RWPE1 (cell line): ENCODE results near the gene TH.
"Not testable (repeated sequence)": the region's sequence is repeated elsewhere in the genome, so short reads cannot be mapped to it uniquely, and the experiment has no call there.

Experiments
- CTCF ChIA-PET: fragments of 350-600 bp; sonication (Branson Sonifier 250); formaldehyde crosslinking; extraction: SDS; loops from one replicate; lab custom pipeline; 2021; lab: Yijun Ruan, JAX
- POLR2A ChIA-PET: fragments of 400-600 bp; formaldehyde crosslinking; extraction: SDS; loops from one replicate; lab custom pipeline; 2020; ENCODE audit warnings: antibody characterized with exemption; ENCODE audit not compliant: low non-redundant PET; lab: Yijun Ruan, JAX
- DNase-seq: peaks from one replicate; pipeline ENCODE4 v3.0.0; 2012; ENCODE audit warnings: low spot score
- H3K27ac ChIP-seq: fragments of 450-650 bp; 2 replicates; pipeline ENCODE4 v1.5.1; 2017
- TF ChIP-seq, protein P1 (sequence below): fragments of 450-650 bp; conservative IDR thresholded peaks from 2 replicates; pipeline ENCODE4 v1.5.1; 2017; ENCODE audit warnings: low read depth, mild to moderate bottlenecking

The TH gene

DNA sequence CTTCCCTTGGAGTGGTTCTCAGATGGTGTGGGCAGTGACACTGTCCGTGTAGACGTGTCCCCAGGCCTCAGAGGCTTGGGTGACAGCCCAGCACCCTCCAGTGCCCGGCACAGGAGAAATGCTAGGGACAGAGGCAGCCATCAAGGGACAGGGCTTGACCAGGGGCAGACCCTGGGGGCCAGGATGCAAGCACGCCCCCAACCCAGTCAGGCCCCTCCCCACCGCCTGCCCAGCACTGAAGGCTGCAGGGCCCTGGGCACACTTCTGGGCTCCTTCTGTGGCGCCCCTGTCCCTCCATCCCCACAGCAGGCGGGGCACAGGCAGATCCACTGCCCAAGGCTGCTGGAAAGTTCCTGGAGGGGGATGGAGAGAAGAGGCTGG is 43.5 kb downstream of the TH start:
- CTCF ChIA-PET, result interaction anchor here (0.7 kb wide), 1 partner anchor 174 kb away, joined by 5 read pairs; no protein-coding TSS in a partner anchor
- POLR2A ChIA-PET, result no interaction called here

DNA sequence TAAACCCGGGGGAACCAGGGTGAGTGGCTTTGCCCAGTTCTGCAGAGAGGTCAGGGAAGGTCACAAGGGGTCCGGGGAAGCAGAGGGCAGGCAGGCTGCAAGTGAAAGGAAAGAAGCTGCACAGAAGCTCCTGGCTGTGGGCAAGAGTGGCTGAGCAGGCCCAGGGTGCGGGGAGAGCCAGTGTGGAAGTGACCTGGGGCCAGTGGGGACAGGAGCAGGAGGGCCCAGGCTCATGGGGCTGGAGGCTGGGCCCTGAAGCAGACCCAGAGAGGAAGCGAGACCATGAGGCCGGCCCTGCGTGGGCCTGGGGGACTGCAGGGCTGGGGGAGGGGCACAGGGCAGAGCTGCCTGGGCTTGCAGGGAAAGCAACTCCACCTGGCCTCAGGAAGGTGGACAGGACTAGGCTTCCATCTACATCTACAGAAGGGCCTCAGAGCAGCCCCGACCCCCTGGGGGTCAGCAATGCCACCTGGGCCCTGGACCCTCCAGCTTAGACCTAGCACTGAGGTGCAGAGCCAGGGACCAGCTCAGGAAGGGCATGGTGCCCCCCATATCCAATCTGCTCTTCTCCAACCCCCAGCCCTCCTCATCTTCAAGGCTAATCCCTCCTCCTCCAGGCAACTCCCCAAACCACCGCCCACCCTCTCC is 44.0 kb downstream of the TH start:
- no peak for DNase-seq
- CTCF ChIA-PET, result interaction anchor here (0.6 kb wide), 1 partner anchor 910 kb away, joined by 3 read pairs; no protein-coding TSS in a partner anchor
- POLR2A ChIA-PET, result no interaction called here
- no peak overlapping the region for H3K27ac ChIP-seq
- TF ChIP-seq, protein P1, sequence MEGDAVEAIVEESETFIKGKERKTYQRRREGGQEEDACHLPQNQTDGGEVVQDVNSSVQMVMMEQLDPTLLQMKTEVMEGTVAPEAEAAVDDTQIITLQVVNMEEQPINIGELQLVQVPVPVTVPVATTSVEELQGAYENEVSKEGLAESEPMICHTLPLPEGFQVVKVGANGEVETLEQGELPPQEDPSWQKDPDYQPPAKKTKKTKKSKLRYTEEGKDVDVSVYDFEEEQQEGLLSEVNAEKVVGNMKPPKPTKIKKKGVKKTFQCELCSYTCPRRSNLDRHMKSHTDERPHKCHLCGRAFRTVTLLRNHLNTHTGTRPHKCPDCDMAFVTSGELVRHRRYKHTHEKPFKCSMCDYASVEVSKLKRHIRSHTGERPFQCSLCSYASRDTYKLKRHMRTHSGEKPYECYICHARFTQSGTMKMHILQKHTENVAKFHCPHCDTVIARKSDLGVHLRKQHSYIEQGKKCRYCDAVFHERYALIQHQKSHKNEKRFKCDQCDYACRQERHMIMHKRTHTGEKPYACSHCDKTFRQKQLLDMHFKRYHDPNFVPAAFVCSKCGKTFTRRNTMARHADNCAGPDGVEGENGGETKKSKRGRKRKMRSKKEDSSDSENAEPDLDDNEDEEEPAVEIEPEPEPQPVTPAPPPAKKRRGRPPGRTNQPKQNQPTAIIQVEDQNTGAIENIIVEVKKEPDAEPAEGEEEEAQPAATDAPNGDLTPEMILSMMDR, result no peak

More for the DNA sequence above, 43.5 kb downstream of the TH start:
- DNase-seq, result no peak
- H3K27ac ChIP-seq, result no peak overlapping the region
- TF ChIP-seq, protein P1, result no peak

DNA sequence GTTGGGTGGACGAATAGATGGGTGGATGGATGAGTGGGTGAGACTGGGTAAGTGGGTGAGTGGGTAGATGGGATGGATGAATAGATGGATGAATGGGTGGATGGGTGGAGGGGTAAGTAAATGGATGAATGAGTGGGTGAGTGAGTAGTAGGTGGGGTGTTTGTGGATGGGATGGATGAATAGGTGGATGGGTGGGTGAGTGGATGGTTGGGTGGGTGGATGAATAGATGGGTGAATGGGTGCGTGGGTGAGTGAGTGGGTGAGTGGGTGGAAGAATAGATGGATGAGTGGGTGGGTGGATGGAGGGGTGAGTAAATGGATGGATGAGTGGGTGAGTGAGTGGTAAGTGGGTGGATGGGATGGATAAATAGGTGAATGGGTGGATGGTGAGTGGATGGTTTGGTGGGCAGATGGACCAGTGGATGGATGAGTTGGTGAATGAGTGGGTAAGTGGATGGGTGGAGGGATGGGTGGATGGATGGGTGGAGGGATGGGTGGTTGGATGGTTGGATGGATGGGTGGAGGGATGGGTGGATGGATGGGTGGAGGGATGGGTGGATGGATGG is 45.0 kb downstream of the TH start:
- no peak for DNase-seq
- H3K27ac ChIP-seq, result no peak overlapping the region
- ChIA-PET POLR2A (no interaction called here), CTCF (no interaction called here)
- TF ChIP-seq, protein P1, result no peak

DNA sequence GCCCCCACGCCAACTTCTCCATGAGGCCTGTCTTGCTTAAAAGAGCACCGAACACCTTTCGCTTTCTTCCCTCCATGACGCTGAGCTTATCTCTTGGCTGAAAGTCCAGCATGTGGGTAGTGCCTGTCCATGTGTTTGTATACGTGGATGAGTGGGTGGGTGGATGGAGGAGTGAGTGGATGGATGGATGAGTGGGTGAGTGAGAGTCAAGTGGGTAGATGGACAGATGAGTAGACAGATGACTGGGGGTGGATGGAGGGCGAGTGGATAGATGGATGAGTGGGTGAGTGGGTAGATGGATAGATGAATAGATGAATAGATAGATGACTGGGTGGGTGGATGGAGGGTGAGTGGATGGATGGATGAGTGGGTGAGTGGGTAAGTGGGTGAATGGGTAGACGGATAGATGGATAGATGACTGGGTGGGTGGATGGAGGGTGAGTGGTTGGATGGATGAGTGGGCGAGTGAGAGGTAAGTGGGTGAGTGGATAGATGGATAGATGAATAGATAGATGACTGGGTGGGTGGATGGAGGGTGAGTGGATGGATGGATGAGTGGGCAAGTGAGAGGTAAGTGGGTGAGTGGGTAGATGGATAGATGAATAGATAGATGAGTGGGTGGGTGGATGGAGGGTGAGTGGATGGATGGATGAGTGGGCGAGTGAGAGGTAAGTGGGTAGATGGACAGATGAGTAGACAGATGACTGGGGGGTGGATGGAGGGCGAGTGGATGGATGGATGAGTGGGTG is 46.7 kb downstream of the TH start:
- DNase-seq, H3K27ac ChIP-seq, POLR2A ChIA-PET, CTCF ChIA-PET: not testable (repeated sequence)

DNA sequence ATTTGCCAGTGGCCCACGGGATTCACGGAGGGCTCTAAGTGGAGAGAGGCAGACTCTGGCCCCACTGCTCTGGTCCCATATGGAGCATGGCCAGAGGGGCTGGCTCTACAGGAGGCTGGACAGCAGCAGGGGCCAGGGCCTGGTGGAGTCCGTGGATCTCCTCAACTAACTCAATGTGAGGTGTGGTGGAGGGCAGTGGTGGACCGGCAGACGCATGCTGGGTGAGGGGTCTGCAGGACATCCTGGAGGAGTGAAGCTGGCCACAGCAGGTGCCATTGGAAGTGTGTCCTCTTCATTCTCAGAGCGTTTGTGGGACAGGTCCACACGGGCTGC is 48.0 kb downstream of the TH start:
- TF ChIP-seq, protein P1, result no peak
- POLR2A ChIA-PET, result no interaction called here
- no peak overlapping the region for H3K27ac ChIP-seq
- CTCF ChIA-PET, result interaction anchor here (0.6 kb wide), 1 partner anchor 24 kb away, joined by 3 read pairs; no protein-coding TSS in a partner anchor
- DNase-seq, result no peak

DNA sequence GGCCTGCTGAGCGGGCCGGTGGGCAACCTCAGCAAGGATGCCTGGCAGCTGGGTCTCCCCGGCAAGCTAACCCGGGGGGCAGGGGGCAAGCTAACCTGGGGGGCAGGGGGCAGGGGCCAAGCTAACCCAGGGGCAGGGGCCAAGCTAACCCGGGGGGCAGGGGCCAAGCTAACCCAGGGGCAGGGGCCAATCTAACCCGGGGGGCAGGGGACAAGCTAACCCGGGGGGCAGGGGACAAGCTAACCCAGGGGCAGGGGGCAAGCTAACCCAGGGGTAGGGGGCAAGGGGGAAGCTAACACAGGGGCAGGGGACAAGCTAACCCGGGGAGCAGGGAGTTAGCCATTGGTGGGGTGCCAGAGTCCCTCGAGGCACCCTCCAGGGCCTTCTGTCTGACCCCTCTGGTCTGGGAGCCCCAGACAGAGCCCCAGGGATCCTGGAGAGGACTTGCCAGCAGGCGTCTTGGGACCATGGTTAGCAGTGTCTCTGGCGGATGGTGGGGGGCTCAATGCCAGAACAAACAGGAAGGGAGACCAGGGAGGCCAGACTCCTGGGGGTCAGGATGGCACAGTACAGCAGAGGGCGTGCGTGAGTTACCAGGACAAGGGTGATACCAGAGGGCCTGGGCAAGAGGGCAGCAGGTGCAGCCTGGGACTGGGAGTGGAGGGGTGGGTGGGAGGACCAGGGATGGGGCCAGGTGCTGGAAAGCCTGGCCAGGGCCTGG is 48.5 kb downstream of the TH start:
- TF ChIP-seq, protein P1, result no peak
- ChIA-PET POLR2A (no interaction called here), CTCF (no interaction called here)
- DNase-seq, result no peak
- no peak overlapping the region for H3K27ac ChIP-seq
